GM06990 (cell line): ENCODE data around the gene UBR4.

ENCODE experiments used
- DNase-seq: peaks from one replicate; pipeline ENCODE4 v3.0.0-alpha.2; 2011; ENCODE audit not compliant: insufficient read length; ENCODE audit errors: extremely low read depth
- H3K27me3 ChIP-seq: replicated peaks from 2 replicates; pipeline ENCODE4 v1.6.0; 2011; ENCODE audit warnings: low read length; ENCODE audit not compliant: control insufficient read depth, insufficient read depth
- H3K36me3 ChIP-seq: 2 replicates; pipeline ENCODE4 v1.5.1; 2011; ENCODE audit warnings: low read length; ENCODE audit not compliant: control insufficient read depth, insufficient read depth
- H3K4me3 ChIP-seq: replicated peaks from 2 replicates; pipeline ENCODE4 v1.5.1; 2011; ENCODE audit warnings: low read depth, mild to moderate bottlenecking, control low read depth, low read length
- CTCF ChIP-seq: IDR thresholded peaks from 2 replicates; pipeline ENCODE4 v1.5.1; 2011; ENCODE audit warnings: low read length, control low read depth, mild to moderate bottlenecking, inconsistent platforms; ENCODE audit not compliant: insufficient read depth, poor library complexity, severe bottlenecking

The UBR4 gene

GRCh38 chr1:19049128-19049768 is 160.8 kb downstream of the UBR4 start:
- H3K4me3 ChIP-seq = no peak overlapping the region
- no peaks in the 10 kb centered on the region for H3K36me3 ChIP-seq
- TF ChIP-seq CTCF = no peak
- DNase-seq = no peak
- H3K27me3 ChIP-seq = peaks cover 1% of the 10 kb centered on the region

DNA sequence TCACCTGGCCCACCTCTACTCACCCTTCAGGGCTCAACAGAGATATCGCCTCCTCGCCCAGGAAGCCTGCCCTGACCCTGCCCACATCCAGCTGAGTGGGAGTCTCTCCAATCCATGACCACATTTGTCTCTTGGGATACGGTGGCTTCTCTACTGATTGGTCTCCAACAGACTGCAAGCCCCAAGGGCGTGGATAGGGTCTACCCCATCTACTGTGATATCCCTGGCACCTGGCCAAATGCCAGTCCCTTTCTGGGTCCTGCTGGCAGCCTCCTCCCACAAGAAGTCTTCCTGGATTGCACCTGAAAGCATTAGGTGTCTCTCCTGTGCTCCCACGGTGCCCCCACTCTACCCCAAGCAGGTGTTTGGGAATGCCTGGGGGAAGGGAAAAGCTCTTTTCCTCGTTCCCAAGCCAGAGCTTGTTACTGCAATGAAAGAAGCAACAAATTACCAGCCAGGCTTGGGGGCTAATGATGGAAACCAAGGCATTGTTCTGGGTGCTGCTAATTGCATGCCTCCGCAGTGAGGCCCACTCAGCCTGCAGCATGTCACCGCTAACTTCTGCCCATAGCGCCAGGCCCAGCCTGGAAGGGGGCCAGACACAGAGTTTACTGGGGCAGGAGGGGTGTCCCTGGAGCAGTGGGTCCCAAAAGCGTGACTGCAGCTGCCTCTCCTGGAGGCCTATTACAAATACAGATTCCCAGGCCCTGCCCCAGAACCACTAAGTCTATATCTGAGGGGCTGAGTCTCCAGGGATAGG is 162.9 kb downstream of the UBR4 start:
- Histone ChIP-seq H3K27me3 (peaks cover 4% of the 10 kb centered on the region), H3K4me3 (no peak overlapping the region), H3K36me3 (no peaks in the 10 kb centered on the region)
- TF ChIP-seq CTCF = no peak
- no peak for DNase-seq

GRCh38 chr1:19045898-19046880 is 163.9 kb downstream of the UBR4 start:
- peaks cover 4% of the 10 kb centered on the region for H3K27me3 ChIP-seq
- TF ChIP-seq CTCF = no peak
- no peak overlapping the region for H3K4me3 ChIP-seq
- H3K36me3 ChIP-seq = no peaks in the 10 kb centered on the region
- no peak for DNase-seq

- no peak for DNase-seq
- TF ChIP-seq CTCF = no peak
- Histone ChIP-seq H3K27me3 (peaks cover 4% of the 10 kb centered on the region), H3K36me3 (no peaks in the 10 kb centered on the region), H3K4me3 (no peak overlapping the region)
These were observed 164.9 kb downstream of the UBR4 start for GRCh38 chr1:19044975-19045831.

- H3K4me3 ChIP-seq = no peak overlapping the region
- DNase-seq = no peak
- no peaks in the 10 kb centered on the region for H3K36me3 ChIP-seq
- no peak for TF ChIP-seq CTCF
- peaks cover 3% of the 10 kb centered on the region for H3K27me3 ChIP-seq
These were observed 165.6 kb downstream of the UBR4 start for GRCh38 chr1:19044471-19044870.
